Liver (tissue), 3 donors: Measurements from ENCODE around the gene SPATC1L.

ENCODE experiments used
- FOXA1 ChIP-seq: IDR thresholded peaks from 2 replicates; pipeline ENCODE4 v1.6.1; 2016; ENCODE audit warnings: antibody characterized with exemption
- JUND ChIP-seq, 2 donors: IDR thresholded peaks; 2 replicates each; pipeline ENCODE4 v1.6.1; 2016; ENCODE audit warnings: antibody characterized with exemption in 2 of 2
- RAD21 ChIP-seq, 2 donors: IDR thresholded peaks; 2 replicates each; pipeline ENCODE4 v1.6.1; 2016; ENCODE audit warnings: antibody characterized with exemption in 2 of 2, mild to moderate bottlenecking in 2 of 2
- REST ChIP-seq: IDR thresholded peaks from 2 replicates; pipeline ENCODE4 v1.6.1; 2016; ENCODE audit warnings: antibody characterized with exemption, mild to moderate bottlenecking
- RXRA ChIP-seq, 2 donors: IDR thresholded peaks; 2 replicates each; pipeline ENCODE4 v1.6.1; 2017 to 2018; ENCODE audit warnings: antibody characterized with exemption in 2 of 2, mild to moderate bottlenecking in 1 of 2
- TF ChIP-seq, protein P1 (sequence below): fragments of 150-350 bp; IDR thresholded peaks from 2 replicates; pipeline ENCODE4 v1.5.1; 2017; ENCODE audit warnings: improper control_type of control experiment, low read depth, low read length; ENCODE audit not compliant: missing input control
- donor health status: healthy.
- donor health status: healthy.

DNA sequence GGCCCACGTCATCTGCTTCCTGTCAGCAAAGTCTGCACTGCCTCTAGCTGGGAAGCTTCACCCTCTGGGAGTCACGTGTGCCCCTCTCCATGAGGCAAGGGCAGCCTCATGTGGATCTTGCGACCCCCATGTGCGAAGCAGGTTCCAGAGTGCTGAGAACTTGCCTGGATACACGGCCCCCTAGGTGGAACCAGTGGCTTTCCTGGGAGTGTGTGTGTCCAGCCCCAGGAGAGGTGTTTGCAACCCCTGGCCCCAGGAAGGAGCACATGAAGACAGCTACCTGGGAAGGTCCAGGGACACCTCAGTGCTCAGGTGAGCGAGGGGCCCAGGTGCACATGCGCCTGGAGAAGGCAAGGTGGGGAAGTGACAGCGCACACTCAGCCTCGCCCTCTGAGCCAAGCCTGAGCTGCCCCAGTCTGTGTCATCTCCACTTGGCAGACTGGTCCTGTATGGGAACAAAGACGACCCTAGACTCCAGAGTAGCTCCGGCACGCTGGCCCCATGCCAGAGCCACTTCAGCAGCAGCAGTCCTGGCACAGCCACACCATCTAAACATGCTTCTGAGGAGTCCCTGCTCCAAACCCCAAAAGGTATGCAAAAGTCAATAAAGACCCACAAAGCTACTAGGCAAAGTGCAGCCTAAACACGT is 35.5 kb upstream of the SPATC1L start:
- no peak for TF ChIP-seq REST
- TF ChIP-seq RAD21 (IDR thresholded peaks at IDR 0.05): no peak
- TF ChIP-seq, protein P1, sequence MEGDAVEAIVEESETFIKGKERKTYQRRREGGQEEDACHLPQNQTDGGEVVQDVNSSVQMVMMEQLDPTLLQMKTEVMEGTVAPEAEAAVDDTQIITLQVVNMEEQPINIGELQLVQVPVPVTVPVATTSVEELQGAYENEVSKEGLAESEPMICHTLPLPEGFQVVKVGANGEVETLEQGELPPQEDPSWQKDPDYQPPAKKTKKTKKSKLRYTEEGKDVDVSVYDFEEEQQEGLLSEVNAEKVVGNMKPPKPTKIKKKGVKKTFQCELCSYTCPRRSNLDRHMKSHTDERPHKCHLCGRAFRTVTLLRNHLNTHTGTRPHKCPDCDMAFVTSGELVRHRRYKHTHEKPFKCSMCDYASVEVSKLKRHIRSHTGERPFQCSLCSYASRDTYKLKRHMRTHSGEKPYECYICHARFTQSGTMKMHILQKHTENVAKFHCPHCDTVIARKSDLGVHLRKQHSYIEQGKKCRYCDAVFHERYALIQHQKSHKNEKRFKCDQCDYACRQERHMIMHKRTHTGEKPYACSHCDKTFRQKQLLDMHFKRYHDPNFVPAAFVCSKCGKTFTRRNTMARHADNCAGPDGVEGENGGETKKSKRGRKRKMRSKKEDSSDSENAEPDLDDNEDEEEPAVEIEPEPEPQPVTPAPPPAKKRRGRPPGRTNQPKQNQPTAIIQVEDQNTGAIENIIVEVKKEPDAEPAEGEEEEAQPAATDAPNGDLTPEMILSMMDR: no peak
- TF ChIP-seq JUND (IDR thresholded peaks at IDR 0.05): no peak
- no peak for TF ChIP-seq FOXA1
- no peak for TF ChIP-seq RXRA (IDR thresholded peaks at IDR 0.05)
